Upper lobe of left lung (tissue), 6 donors: Measurements from ENCODE around the gene PMPCA. TPM values are rescaled to one million over a fixed set of nuclear protein-coding genes. Genes with fewer than 3 reads are reported as not detected.
A peak's percentile ranks its signal among the peaks of the same experiment; 100 is the strongest.

Experiments
- ATAC-seq, 2 donors: fragments of 200-7000 bp; cut with Tn5 transposase; one replicate each; pipeline ENCODE4 v1.9.1; 2022; ENCODE audit warnings: mild to moderate bottlenecking in 2 of 2, moderate library complexity in 2 of 2; ENCODE audit not compliant: low FRiP score in 2 of 2
- DNase-seq, 2 donors: peaks; one replicate each; pipeline ENCODE4 v3.0.0-alpha.2; 2019 to 2020
- H3K27ac ChIP-seq, 4 donors: fragments of 200-600 bp; sonication (generic); one replicate each; pipeline ENCODE4 v1.5.1; 2016 to 2019
- H3K27me3 ChIP-seq, 4 donors: fragments of 200-600 bp; sonication (generic); one replicate each; pipeline ENCODE4 v1.5.1; 2017 to 2019
- H3K36me3 ChIP-seq, 4 donors: fragments of 200-600 bp; sonication (generic); one replicate each; pipeline ENCODE4 v1.5.1; 2016 to 2019
- H3K4me1 ChIP-seq, 4 donors: fragments of 200-600 bp; sonication (generic); one replicate each; pipeline ENCODE4 v1.5.1; 2018 to 2019
- H3K4me3 ChIP-seq, 4 donors: fragments of 200-600 bp; sonication (generic); one replicate each; pipeline ENCODE4 v1.5.1; 2017 to 2019; ENCODE audit warnings: mild to moderate bottlenecking in 2 of 4, moderate library complexity in 1 of 4
- H3K9me3 ChIP-seq, 4 donors: fragments of 200-600 bp; sonication (generic); one replicate each; pipeline ENCODE4 v1.5.1; 2018 to 2019
- EP300 ChIP-seq, 4 donors: sonication (generic); formaldehyde crosslinking; IDR thresholded peaks; one replicate each; pipeline ENCODE4 v1.5.1; 2017; ENCODE audit warnings: antibody characterized with exemption in 4 of 4, control low read depth in 2 of 4
- POLR2A ChIP-seq, 4 donors: fragments of 450-650 bp; IDR thresholded peaks; one replicate each; pipeline ENCODE4 v1.5.1; 2016 to 2017; ENCODE audit warnings: antibody characterized with exemption in 4 of 4, mild to moderate bottlenecking in 2 of 4
- POLR2AphosphoS5 ChIP-seq, 2 donors: sonication (generic); formaldehyde crosslinking; IDR thresholded peaks; one replicate each; pipeline ENCODE4 v1.5.1; 2017; ENCODE audit warnings: antibody characterized with exemption in 2 of 2
- WGBS, 2 donors: methylation state at CpG; one replicate each; pipeline ENCODE4 v1.1.5; 2017 to 2018; 5-methylcytosine and 5-hydroxymethylcytosine counted together
- total RNA-seq, 6 donors: library from RNA; depleted of rRNA in 4 of 6; stranded (reverse); fragments of >200 nt in 4 of 6; gene quantifications; one replicate each; pipeline versions ENCODE4 v1.1.0 to v1.2.1, GENCODE V29; 2016 to 2021
- TF ChIP-seq, protein P1 (sequence below), 6 experiments: fragments of 450-650 bp in 4 of 6; fragments of 200-600 bp in 2 of 6; sonication (generic) in 2 of 6; IDR thresholded peaks; one replicate each; pipeline ENCODE4 v1.5.1; 2016 to 2019; ENCODE audit warnings: antibody characterized with exemption in 6 of 6
- donor health status: DM: no; HTN: no; CAD: no; lungs with moderate emphysema.
- donor health status: DM: no; HTN: yes; CAD: no; lungs with severe emphysema.

Gene PMPCA
- total RNA-seq, 6 donors from 2014 or later, result 30.4 to 48.2 (median 41.0) TPM

DNA sequence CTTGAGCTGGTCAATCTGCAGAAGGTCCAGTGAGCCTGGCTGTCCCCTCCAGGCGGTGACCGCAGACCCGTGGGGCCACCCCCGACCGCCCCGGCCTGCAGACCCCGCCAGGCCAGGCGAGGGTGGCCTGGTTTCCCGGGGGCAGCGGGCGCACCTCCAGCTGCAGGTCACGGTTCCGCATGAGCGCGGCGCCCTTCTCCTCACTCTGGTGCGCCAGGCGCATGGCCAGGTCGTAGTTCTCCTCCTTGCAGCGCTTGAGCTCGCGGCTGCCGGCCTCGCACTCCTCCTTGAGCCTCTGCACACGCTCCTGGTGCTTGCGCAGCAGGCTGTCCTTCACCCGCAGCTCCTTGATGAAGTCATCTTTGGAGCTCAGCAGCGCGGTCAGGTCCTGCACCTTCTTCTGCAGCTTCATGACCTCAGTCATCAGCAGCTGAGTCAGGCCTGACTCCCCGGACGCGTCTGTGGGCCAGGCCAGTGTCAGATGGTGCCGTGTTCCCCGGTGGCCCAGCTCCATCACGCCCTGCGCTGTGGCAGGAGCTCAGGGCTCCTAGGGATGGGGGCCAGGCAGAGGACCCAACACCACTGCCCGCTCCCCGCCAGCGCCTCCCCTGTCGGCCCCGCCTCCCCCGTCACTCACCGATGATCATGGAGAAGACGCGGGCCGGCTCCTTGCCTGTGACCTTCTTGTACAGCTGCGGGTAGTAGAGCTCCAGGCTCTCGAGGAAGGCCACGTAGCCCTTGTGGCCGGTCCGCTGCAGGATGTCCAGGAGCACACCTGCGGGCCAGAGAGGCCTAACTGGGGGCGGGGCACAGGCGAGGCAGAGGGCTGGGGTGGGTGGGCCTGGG is 39.5 kb upstream of the PMPCA start:
- Histone ChIP-seq H3K9me3 (no peaks in the 10 kb centered on the region), H3K27me3 (no peaks in the 10 kb centered on the region), H3K36me3 (peaks cover 0 to 7% (median 0%) of the 10 kb centered on the region in 4 donors), H3K4me3 (no peak overlapping the region), H3K27ac (no peak overlapping the region), H3K4me1 (peaks cover 10 to 19% (median 14%) of the 10 kb centered on the region in 4 donors)
- DNase-seq, result peak in 1 of 2 donors; percentile 81
- ATAC-seq, result no peak
- WGBS, 2 donors, result 95 to 96% methylated on average over 10 to 49 of the region's 54 CpGs
- TF ChIP-seq, protein P1, sequence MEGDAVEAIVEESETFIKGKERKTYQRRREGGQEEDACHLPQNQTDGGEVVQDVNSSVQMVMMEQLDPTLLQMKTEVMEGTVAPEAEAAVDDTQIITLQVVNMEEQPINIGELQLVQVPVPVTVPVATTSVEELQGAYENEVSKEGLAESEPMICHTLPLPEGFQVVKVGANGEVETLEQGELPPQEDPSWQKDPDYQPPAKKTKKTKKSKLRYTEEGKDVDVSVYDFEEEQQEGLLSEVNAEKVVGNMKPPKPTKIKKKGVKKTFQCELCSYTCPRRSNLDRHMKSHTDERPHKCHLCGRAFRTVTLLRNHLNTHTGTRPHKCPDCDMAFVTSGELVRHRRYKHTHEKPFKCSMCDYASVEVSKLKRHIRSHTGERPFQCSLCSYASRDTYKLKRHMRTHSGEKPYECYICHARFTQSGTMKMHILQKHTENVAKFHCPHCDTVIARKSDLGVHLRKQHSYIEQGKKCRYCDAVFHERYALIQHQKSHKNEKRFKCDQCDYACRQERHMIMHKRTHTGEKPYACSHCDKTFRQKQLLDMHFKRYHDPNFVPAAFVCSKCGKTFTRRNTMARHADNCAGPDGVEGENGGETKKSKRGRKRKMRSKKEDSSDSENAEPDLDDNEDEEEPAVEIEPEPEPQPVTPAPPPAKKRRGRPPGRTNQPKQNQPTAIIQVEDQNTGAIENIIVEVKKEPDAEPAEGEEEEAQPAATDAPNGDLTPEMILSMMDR (IDR thresholded peaks at IDR 0.05), result no peak
- no peak for TF ChIP-seq EP300 (IDR thresholded peaks at IDR 0.05)
- no peak for TF ChIP-seq POLR2AphosphoS5 (IDR thresholded peaks at IDR 0.05)
- TF ChIP-seq POLR2A (IDR thresholded peaks at IDR 0.05), result no peak

DNA sequence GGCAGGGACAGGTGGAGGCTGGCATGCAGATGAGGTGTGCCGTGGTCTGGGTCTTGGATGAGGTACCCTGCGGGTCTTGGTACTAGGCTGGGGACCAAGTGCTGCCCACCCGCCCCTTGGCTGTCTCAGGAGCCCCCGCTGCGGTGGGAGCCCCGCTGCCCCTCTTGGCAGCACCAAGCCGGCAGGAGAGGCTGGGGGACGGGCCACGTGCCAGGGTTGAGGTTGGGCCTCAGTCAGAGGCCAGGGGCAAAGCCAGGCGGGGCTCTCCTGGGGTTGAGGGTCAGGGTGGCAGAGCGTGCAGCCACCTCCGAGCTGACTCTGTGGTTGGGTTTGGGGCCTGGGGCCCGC is 39.0 kb upstream of the PMPCA start:
- TF ChIP-seq POLR2A (IDR thresholded peaks at IDR 0.05) (no peak), POLR2AphosphoS5 (IDR thresholded peaks at IDR 0.05) (no peak), EP300 (IDR thresholded peaks at IDR 0.05) (no peak)
- TF ChIP-seq, protein P1 (IDR thresholded peaks at IDR 0.05), result no peak
- Histone ChIP-seq H3K27me3 (no peaks in the 10 kb centered on the region), H3K4me1 (peaks cover 10 to 19% (median 14%) of the 10 kb centered on the region in 4 donors), H3K9me3 (no peaks in the 10 kb centered on the region), H3K36me3 (peaks cover 0 to 7% (median 0%) of the 10 kb centered on the region in 4 donors), H3K27ac (no peak overlapping the region), H3K4me3 (no peak overlapping the region)
- 92% methylated on average over 6 of the region's 13 CpGs; no CpG with 5 or more reads in 1 of the 2 donors for WGBS, 2 donors
- DNase-seq (no peak), ATAC-seq (no peak)

DNA sequence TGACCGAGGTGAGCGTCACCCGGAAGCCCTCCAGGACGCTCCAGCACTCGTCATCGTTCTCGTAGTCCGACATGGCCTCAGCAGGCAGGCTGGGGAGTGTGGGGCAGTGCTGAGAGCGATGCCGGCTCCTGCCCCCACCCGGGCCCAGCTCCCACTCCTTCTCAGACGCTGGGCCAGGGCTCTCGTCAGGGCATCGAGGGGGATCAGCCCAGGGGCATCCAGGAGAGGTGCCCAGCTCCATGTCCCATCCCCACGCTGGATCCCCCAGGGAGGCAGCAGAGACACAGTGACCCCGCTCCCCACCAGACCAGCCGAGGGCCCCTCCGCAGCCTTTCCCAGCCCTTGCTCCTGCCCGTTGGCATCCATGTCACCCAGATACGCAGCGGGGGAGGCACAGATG is 38.5 kb upstream of the PMPCA start:
- H3K36me3 ChIP-seq, result peaks cover 0 to 7% (median 0%) of the 10 kb centered on the region in 4 donors
- no peaks in the 10 kb centered on the region for H3K9me3 ChIP-seq
- ATAC-seq (no peak), DNase-seq (peak in 1 of 2 donors; percentile 50)
- peak overlapping the region in 2 of 4 donors; percentile 66 to 76 for H3K27ac ChIP-seq
- WGBS, 2 donors, result 94 to 95% methylated on average over 7 to 14 of the region's 21 CpGs
- H3K4me3 ChIP-seq, result no peak overlapping the region
- TF ChIP-seq POLR2AphosphoS5 (IDR thresholded peaks at IDR 0.05), result no peak
- no peaks in the 10 kb centered on the region for H3K27me3 ChIP-seq
- H3K4me1 ChIP-seq, result peaks cover 10 to 19% (median 14%) of the 10 kb centered on the region in 4 donors

DNA sequence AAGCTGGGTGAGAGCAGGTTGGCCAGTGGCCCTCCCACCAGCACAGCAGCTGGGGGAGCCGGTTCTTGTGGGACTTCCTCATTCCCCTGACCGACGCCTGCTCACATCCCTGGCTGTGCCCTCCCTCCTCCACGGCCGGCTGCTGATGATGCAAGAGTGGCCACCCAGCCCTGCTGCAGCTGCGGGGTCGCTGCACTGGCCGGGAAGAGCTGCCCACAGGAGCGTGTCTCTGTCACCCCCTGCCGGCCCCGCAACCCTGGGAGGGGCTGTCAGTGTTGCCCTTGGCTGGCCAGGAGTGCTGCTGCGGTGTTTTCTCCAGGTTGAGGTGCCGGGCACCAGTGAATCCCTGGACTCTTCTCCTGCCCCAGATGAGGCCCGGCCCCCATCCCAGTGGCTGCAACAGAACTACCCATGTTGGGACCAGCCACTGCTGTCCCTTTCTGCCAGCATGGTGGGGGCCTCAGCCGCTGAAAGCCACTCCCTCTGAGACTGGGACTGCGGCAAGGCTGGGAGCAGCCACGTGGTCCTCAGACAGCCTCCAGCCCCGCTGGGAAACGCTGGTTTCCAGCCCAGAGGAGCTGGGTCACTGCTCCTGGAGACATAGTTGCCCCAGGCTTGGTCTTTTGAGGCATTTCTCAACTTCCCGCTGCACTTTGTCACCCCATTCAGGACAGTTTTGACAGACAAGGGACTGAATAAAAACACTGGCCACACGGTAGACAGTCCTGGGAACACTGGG is 37.7 kb upstream of the PMPCA start:
- peak overlapping the region; percentile 1 to 76 (median 64) for H3K27ac ChIP-seq
- DNase-seq, result peak; percentile 87 to 88
- no peaks in the 10 kb centered on the region for H3K9me3 ChIP-seq
- ATAC-seq, result peak; percentile 79 to 86
- H3K4me3 ChIP-seq, result peak overlapping the region in 3 of 4 donors; percentile 25 to 47 (median 35)
- peaks cover 0 to 7% (median 0%) of the 10 kb centered on the region in 4 donors for H3K36me3 ChIP-seq
- H3K27me3 ChIP-seq, result no peaks in the 10 kb centered on the region
- 16 to 20% methylated on average over 12 to 19 of the region's 21 CpGs for WGBS, 2 donors
- TF ChIP-seq POLR2A (IDR thresholded peaks at IDR 0.05) (no peak), POLR2AphosphoS5 (IDR thresholded peaks at IDR 0.05) (no peak), EP300 (IDR thresholded peaks at IDR 0.05) (no peak)
- TF ChIP-seq, protein P1 (IDR thresholded peaks at IDR 0.05), result peak in 1 of 6 experiments; percentile 17
- peaks cover 10 to 19% (median 14%) of the 10 kb centered on the region in 4 donors for H3K4me1 ChIP-seq
